Measurements from ENCODE around the gene ZNF616. TPM values are rescaled to one million over a fixed set of nuclear protein-coding genes. Genes with fewer than 3 reads are reported as not detected.

ZNF616 gene
- total and polyA plus RNA-seq, 2 of the 8 experiments (the other 6 are each of a cell fraction or from before 2014, with no cell fraction given) = 5.7 to 40.5 TPM

DNA sequence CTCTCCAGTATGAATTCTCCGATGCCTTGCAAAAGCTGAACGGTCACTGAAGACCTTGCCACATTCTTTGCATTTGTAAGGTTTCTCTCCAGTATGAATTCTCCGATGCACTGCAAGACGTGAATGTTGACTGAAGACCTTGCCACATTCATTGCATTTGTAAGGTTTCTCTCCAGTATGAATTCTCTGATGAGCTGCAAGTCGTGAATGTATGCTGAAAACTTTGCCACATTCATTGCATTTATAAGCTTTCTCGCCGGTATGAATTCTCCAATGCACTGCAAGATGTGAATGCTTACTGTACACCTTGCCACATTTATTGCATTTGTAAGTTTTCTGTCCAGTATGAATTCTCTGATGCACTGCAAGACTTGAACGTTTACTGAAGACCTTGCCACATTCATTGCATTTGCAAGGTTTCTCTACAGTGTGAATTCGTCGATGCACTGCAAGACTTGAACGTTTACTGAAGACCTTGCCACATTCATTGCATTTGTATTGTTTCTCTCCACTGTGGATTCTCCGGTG lies 24.1 kb downstream of the ZNF616 start:
- no peaks in the 10 kb centered on the region for H3K4me1 ChIP-seq (replicated peaks in 1 of 4; ENCODE audit: control insufficient read depth in 3 of 4, insufficient read depth in 4 of 4, low read length in 3 of 4)
- peaks cover 97 to 98% of the 10 kb centered on the region in 2 experiments for H3K9me3 ChIP-seq (ENCODE audit: insufficient read depth in 2 of 2, low read depth in 1 of 2, low read length in 1 of 2)
- H3K36me3 ChIP-seq (ENCODE audit: control insufficient read depth in 2 of 4, insufficient read depth in 4 of 4, low read length in 3 of 4) = peaks cover 17 to 72% (median 55%) of the 10 kb centered on the region in 4 experiments
- H2BK15ac ChIP-seq (ENCODE audit: low read length) = no peak overlapping the region
- no peak overlapping the region for H4K8ac ChIP-seq (ENCODE audit: extremely low read depth, insufficient read depth, low read length)
- H3K4ac ChIP-seq (replicated peaks; ENCODE audit: insufficient read length, low read depth, low read length) = no peak overlapping the region
- H3K23ac ChIP-seq (ENCODE audit: insufficient read length) = no peak overlapping the region
- H3K4me2 ChIP-seq (ENCODE audit: insufficient read depth in 1 of 2, low read depth in 2 of 2, low read length in 2 of 2) = no peak overlapping the region
- H2BK20ac ChIP-seq (ENCODE audit: low read length) = no peak overlapping the region
- no peak overlapping the region for H4K5ac ChIP-seq (ENCODE audit: insufficient read length, low read depth, low read length)
- H2AFZ ChIP-seq (ENCODE audit: low read length) = no peak overlapping the region
- peak; percentile 99 for TF ChIP-seq ZNF274 (IDR thresholded peaks at IDR 0.05; ENCODE audit: borderline replicate concordance, extremely low read depth, low read length)
- no peak for TF ChIP-seq KDM1A (IDR thresholded peaks at IDR 0.05; ENCODE audit: borderline replicate concordance, low read length)
- TF ChIP-seq SIRT6 (IDR thresholded peaks at IDR 0.05; ENCODE audit: low read length) = no peak
- TF ChIP-seq, protein P1, sequence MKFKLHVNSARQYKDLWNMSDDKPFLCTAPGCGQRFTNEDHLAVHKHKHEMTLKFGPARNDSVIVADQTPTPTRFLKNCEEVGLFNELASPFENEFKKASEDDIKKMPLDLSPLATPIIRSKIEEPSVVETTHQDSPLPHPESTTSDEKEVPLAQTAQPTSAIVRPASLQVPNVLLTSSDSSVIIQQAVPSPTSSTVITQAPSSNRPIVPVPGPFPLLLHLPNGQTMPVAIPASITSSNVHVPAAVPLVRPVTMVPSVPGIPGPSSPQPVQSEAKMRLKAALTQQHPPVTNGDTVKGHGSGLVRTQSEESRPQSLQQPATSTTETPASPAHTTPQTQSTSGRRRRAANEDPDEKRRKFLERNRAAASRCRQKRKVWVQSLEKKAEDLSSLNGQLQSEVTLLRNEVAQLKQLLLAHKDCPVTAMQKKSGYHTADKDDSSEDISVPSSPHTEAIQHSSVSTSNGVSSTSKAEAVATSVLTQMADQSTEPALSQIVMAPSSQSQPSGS (IDR thresholded peaks at IDR 0.05; ENCODE audit: low read length) = no peak
- no peak for TF ChIP-seq HDAC6 (IDR thresholded peaks at IDR 0.05; ENCODE audit: low read depth, low read length)
- no peak for TF ChIP-seq SUZ12 (IDR thresholded peaks at IDR 0.05; ENCODE audit: low read length)
- no peak for TF ChIP-seq KDM5A (IDR thresholded peaks at IDR 0.05; ENCODE audit: low read length)
- TF ChIP-seq GTF2F1 (IDR thresholded peaks at IDR 0.05; ENCODE audit: borderline replicate concordance, low read depth, low read length) = 0 out of 2 replicates have a peak, but pooled peaks have one; percentile 52
- no peak overlapping the region for H3K9ac ChIP-seq (replicated peaks in 1 of 4; ENCODE audit: extremely low read depth in 1 of 4, low read depth in 3 of 4, low read length in 3 of 4)
- H4K91ac ChIP-seq (replicated peaks; ENCODE audit: insufficient read length, low read length) = no peak overlapping the region
- H2BK12ac ChIP-seq (ENCODE audit: low read depth, low read length) = no peak overlapping the region
- no peak overlapping the region for H3K56ac ChIP-seq (replicated peaks; ENCODE audit: insufficient read length, low read depth, low read length)
- CTCF ChIA-PET (ENCODE audit: partially characterized antibody) = no interaction called here
- H3K27ac ChIP-seq (ENCODE audit: low read depth, low read length) = no peak overlapping the region
- no peaks in the 10 kb centered on the region for H4K20me1 ChIP-seq (replicated peaks in 1 of 2; ENCODE audit: control insufficient read depth in 1 of 2, insufficient read depth in 2 of 2, low read length in 2 of 2)
- no peak overlapping the region for H2AK5ac ChIP-seq (ENCODE audit: low read depth, low read length)
- H2BK120ac ChIP-seq (replicated peaks; ENCODE audit: low read depth, low read length) = no peak overlapping the region
- H3K27me3 ChIP-seq (replicated peaks in 1 of 4; ENCODE audit: control insufficient read depth in 3 of 4, extremely low read depth in 1 of 4, insufficient read depth in 3 of 4, low read length in 3 of 4) = no peaks in the 10 kb centered on the region
- H2BK5ac ChIP-seq (ENCODE audit: low read depth, low read length) = no peak overlapping the region
- H3K18ac ChIP-seq (ENCODE audit: extremely low read depth, low read length) = no peak overlapping the region
- FAIRE-seq (no peak), DNase-seq (ENCODE audit: low read depth in 1 of 2, low spot score in 2 of 2) (no peak)
- POLR2A ChIA-PET (ENCODE audit: partially characterized antibody) = interaction anchor here (0.9 kb wide), 1 partner anchor 101 kb away, joined by 3 read pairs; no protein-coding TSS in a partner anchor
- 91% methylated on average over 12 of the region's 12 CpGs; no CpG with 5 or more reads in 1 of the 2 experiments for WGBS, 2 experiments (ENCODE audit: extremely low coverage in 1 of 2, insufficient coverage in 1 of 2, insufficient read length in 1 of 2, insufficient replicate concordance in 2 of 2, low coverage in 1 of 2, low lambda C conversion rate in 2 of 2, missing lambda C conversion rate in 1 of 2)
- no peak overlapping the region for H3K14ac ChIP-seq (ENCODE audit: insufficient read length)
- H3K79me1 ChIP-seq (ENCODE audit: low read depth, low read length) = no peaks in the 10 kb centered on the region
- H3K23me2 ChIP-seq (ENCODE audit: low read depth, low read length) = no peaks in the 10 kb centered on the region
- H3K79me2 ChIP-seq (ENCODE audit: control insufficient read depth in 1 of 2, insufficient read depth in 2 of 2, low read length in 2 of 2) = peaks cover 0 to 3% of the 10 kb centered on the region in 2 experiments; a peak in 1 of 4 replicates
- H3K4me3 ChIP-seq (ENCODE audit: extremely low read depth in 1 of 4, insufficient read depth in 2 of 4, low read depth in 3 of 4, low read length in 4 of 4) = peak overlapping the region in 1 of 4 experiments; percentile 25; a peak in 1 of 8 replicates

Measured in H1 (cell line).